HepG2 (cell line): ENCODE results near the gene HPS4. TPM values are rescaled to one million over a fixed set of nuclear protein-coding genes. Genes with fewer than 3 reads are reported as not detected.

Experiments
- ATAC-seq: fragments of 200-7000 bp; cut with Tn5 transposase; 3 replicates; pipeline ENCODE4 v1.9.1; 2020; ENCODE audit warnings: mild to moderate bottlenecking, moderate library complexity
- BruUV-seq: library from RNA; stranded (reverse); fragments of 400-500 nt; replicated peaks from 2 replicates; lab custom pipeline; 2021; lab: Mats Ljungman, UMichigan
- CTCF ChIA-PET: fragments of 300-600 bp; formaldehyde crosslinking; extraction: SDS; loops from one replicate; lab custom pipeline; 2021; ENCODE audit warnings: low total read pairs, inconsistent platforms, low intra/inter-chr PET ratio; lab: Yijun Ruan, JAX
- POLR2A ChIA-PET: fragments of 350-600 bp; sonication (Branson Sonifier 250); formaldehyde crosslinking; loops from one replicate; lab custom pipeline; 2020; ENCODE audit warnings: antibody characterized with exemption, inconsistent platforms; lab: Yijun Ruan, JAX
- DNase-seq: peaks from one replicate; pipeline ENCODE4 v3.0.0-alpha.2; 2015; ENCODE audit warnings: low spot score
- FAIRE-seq: peaks from 3 replicates; lab custom pipeline; 2011; peaks lifted over from hg19 to GRCh38; lab: Jason Lieb, UNC
- H2AFZ ChIP-seq: one replicate; pipeline ENCODE4 v1.6.1; 2011; ENCODE audit warnings: low read length, inconsistent platforms
- H3K27ac ChIP-seq: fragments of 300-600 bp; 3 replicates; pipeline ENCODE4 v1.8.0; 2011; ENCODE audit warnings: mixed run types, mild to moderate bottlenecking, mixed read lengths, low read length, inconsistent platforms; ENCODE audit not compliant: insufficient read depth; ENCODE audit errors: extremely low read length
- H3K27me3 ChIP-seq, 2 experiments: fragments of 200-600 bp in 1 of 2; 2 replicates in 1 of 2; 3 replicates in 1 of 2; pipeline versions ENCODE4 v1.6.0 to v1.8.0; 2011; ENCODE audit warnings: low read length in 2 of 2, mild to moderate bottlenecking in 2 of 2, moderate library complexity in 2 of 2, inconsistent platforms in 1 of 2; ENCODE audit not compliant: insufficient read depth in 2 of 2, control insufficient read depth in 1 of 2
- H3K36me3 ChIP-seq, 2 experiments: fragments of 200-600 bp in 1 of 2; replicated peaks in 1 of 2; 2 replicates in 1 of 2; 3 replicates in 1 of 2; pipeline versions ENCODE4 v1.5.1 to v1.8.0; 2011; ENCODE audit warnings: low read length in 2 of 2, inconsistent platforms in 1 of 2; ENCODE audit not compliant: insufficient read depth in 2 of 2, control insufficient read depth in 1 of 2
- H3K4me1 ChIP-seq: 2 replicates; pipeline ENCODE4 v1.5.1; 2012; ENCODE audit warnings: low read length, inconsistent platforms; ENCODE audit not compliant: insufficient read depth
- H3K4me2 ChIP-seq: 2 replicates; pipeline ENCODE4 v1.6.0; 2011; ENCODE audit warnings: low read depth, low read length, inconsistent platforms
- H3K4me3 ChIP-seq, 3 experiments: fragments of 200-600 bp in 1 of 3; sonication (generic), shearing (Covaris generic) in 1 of 3; replicated peaks in 1 of 3; 2 replicates each; pipeline ENCODE4 v1.5.1; 2011 to 2016; ENCODE audit warnings: low read length in 3 of 3, inconsistent platforms in 2 of 3, low read depth in 2 of 3, mild to moderate bottlenecking in 2 of 3, control low read depth in 1 of 3, mixed read lengths in 1 of 3; ENCODE audit not compliant: insufficient read depth in 1 of 3
- H3K79me2 ChIP-seq: one replicate; pipeline ENCODE4 v1.6.1; 2011; ENCODE audit warnings: low read length, inconsistent platforms; ENCODE audit not compliant: insufficient read depth
- H3K9ac ChIP-seq: 2 replicates; pipeline ENCODE4 v1.6.0; 2011; ENCODE audit warnings: mild to moderate bottlenecking, low read depth, low read length, inconsistent platforms; ENCODE audit not compliant: insufficient read depth
- H3K9me3 ChIP-seq: 2 replicates; pipeline ENCODE4 v1.5.1; 2012; ENCODE audit warnings: mild to moderate bottlenecking, low read length
- H4K20me1 ChIP-seq: 2 replicates; pipeline ENCODE4 v1.6.0; 2011; ENCODE audit warnings: inconsistent platforms, mild to moderate bottlenecking, low read length, moderate library complexity; ENCODE audit not compliant: insufficient read depth
- AHR ChIP-seq: IDR thresholded peaks from 2 replicates; pipeline ENCODE4 v1.6.1; 2018; ENCODE audit warnings: missing genetic modification reagents, missing compliant biosample characterization
- FOSL2 ChIP-seq: sonication (generic); formaldehyde crosslinking; IDR thresholded peaks from 2 replicates; pipeline ENCODE4 v1.4.0; 2020; ENCODE audit warnings: missing genetic modification reagents
- HNRNPLL ChIP-seq: fragments of 200-400 bp; formaldehyde crosslinking; IDR thresholded peaks from 2 replicates; pipeline ENCODE4 v1.6.1; 2017; ENCODE audit warnings: mild to moderate bottlenecking, low read depth, low read length; ENCODE audit not compliant: poor library complexity, severe bottlenecking
- KDM5B ChIP-seq: sonication (generic); formaldehyde crosslinking; IDR thresholded peaks from 2 replicates; pipeline ENCODE4 v1.4.0; 2020; ENCODE audit warnings: missing genetic modification reagents, mild to moderate bottlenecking, borderline replicate concordance
- MYC ChIP-seq: sonication (generic); formaldehyde crosslinking; IDR thresholded peaks from 2 replicates; pipeline ENCODE4 v1.9.0; 2021; ENCODE audit warnings: missing genetic modification reagents, borderline replicate concordance
- NFIB ChIP-seq: sonication (generic); formaldehyde crosslinking; IDR thresholded peaks from 2 replicates; pipeline ENCODE4 v1.9.0; 2021; ENCODE audit warnings: missing genetic modification reagents, mild to moderate bottlenecking, borderline replicate concordance
- PCBP1 ChIP-seq: fragments of 200-400 bp; formaldehyde crosslinking; IDR thresholded peaks from 2 replicates; pipeline ENCODE4 v1.6.1; 2017; ENCODE audit warnings: mild to moderate bottlenecking, low read depth, low read length, borderline replicate concordance
- SMAD9 ChIP-seq: sonication (generic); formaldehyde crosslinking; IDR thresholded peaks from 2 replicates; pipeline ENCODE4 v1.5.1; 2020; ENCODE audit warnings: mild to moderate bottlenecking, missing genetic modification reagents
- U2AF2 ChIP-seq: fragments of 200-400 bp; formaldehyde crosslinking; IDR thresholded peaks from 2 replicates; pipeline ENCODE4 v1.6.1; 2017; ENCODE audit warnings: low read depth, mild to moderate bottlenecking, low read length
- ZNF33A ChIP-seq: sonication (generic); formaldehyde crosslinking; IDR thresholded peaks from 2 replicates; pipeline ENCODE4 v1.5.1; 2020; ENCODE audit warnings: missing genetic modification reagents, mild to moderate bottlenecking, moderate library complexity, borderline replicate concordance
- ZNF430 ChIP-seq: sonication (generic); formaldehyde crosslinking; IDR thresholded peaks from 2 replicates; pipeline ENCODE4 v1.9.0; 2021; ENCODE audit warnings: mild to moderate bottlenecking, missing genetic modification reagents
- ZNF7 ChIP-seq: IDR thresholded peaks from 2 replicates; pipeline ENCODE4 v1.6.1; 2016; ENCODE audit warnings: missing biosample characterization, missing genetic modification reagents
- ZSCAN12 ChIP-seq: sonication (generic); formaldehyde crosslinking; IDR thresholded peaks from 2 replicates; pipeline ENCODE4 v1.9.0; 2021; ENCODE audit warnings: mild to moderate bottlenecking, missing genetic modification reagents
- WGBS: methylation state at CpG from one replicate; pipeline ENCODE4 v1.1.6; 2017; ENCODE audit warnings: low lambda C conversion rate; 5-methylcytosine and 5-hydroxymethylcytosine counted together
- in situ Hi-C: cut with HindIII; loops from 2 replicates; pipeline ENCODE4 v1.10.0; 2017; ENCODE audit warnings: low pct_unique_long_range_greater_than_20kb; ENCODE audit not compliant: extremely low pct_ligation_motif_present
- intact Hi-C: fragments of 100-400 bp; cut with micrococcal nuclease; formaldehyde crosslinking; loops from one replicate; pipeline ENCODE4 v1.10.0; 2022; ENCODE audit not compliant: unreplicated experiment
- polyA plus RNA-seq, 8 experiments: library from polyadenylated mRNA; depleted of rRNA in 3 of 8; stranded (reverse) in 7 of 8; unstranded in 1 of 8; fragments of >200 nt; fragmentation: Illumina TruSeq in 4 of 8; extraction: Trizol in 4 of 8; gene quantifications; 2 replicates each; pipeline versions ENCODE4 v1.2.1 to v1.2.3, GENCODE V29; 2011 to 2016; ENCODE audit warnings: low read depth in 4 of 8, missing spikeins in 1 of 8, mixed read lengths in 1 of 8; ENCODE audit not compliant: insufficient read depth in 1 of 8
- total RNA-seq, 5 experiments: library from RNA; depleted of rRNA; stranded (reverse); fragments of >200 nt; fragmentation: Illumina TruSeq; extraction: Trizol; gene quantifications; 2 replicates each; pipeline ENCODE4 v1.2.3, GENCODE V29; 2016; ENCODE audit warnings: low read depth in 1 of 5
- TF ChIP-seq, protein P1 (sequence below): sonication (generic); formaldehyde crosslinking; IDR thresholded peaks from 2 replicates; pipeline ENCODE4 v1.5.1; 2020; ENCODE audit warnings: mild to moderate bottlenecking, missing genetic modification reagents, borderline replicate concordance
- TF ChIP-seq, protein P2 (sequence below): sonication (generic); formaldehyde crosslinking; IDR thresholded peaks from 2 replicates; pipeline ENCODE4 v1.5.0; 2020; ENCODE audit warnings: missing genetic modification reagents
- TF ChIP-seq, protein P3 (sequence below): sonication (generic); formaldehyde crosslinking; IDR thresholded peaks from 2 replicates; pipeline ENCODE4 v1.8.0; 2022; ENCODE audit warnings: missing genetic modification reagents, low read depth, mild to moderate bottlenecking, borderline replicate concordance

Gene HPS4
- total and polyA plus RNA-seq, 2 of the 13 experiments (the other 11 are each of a cell fraction or from before 2014, with no cell fraction given): 27.4 to 34.0 TPM

DNA sequence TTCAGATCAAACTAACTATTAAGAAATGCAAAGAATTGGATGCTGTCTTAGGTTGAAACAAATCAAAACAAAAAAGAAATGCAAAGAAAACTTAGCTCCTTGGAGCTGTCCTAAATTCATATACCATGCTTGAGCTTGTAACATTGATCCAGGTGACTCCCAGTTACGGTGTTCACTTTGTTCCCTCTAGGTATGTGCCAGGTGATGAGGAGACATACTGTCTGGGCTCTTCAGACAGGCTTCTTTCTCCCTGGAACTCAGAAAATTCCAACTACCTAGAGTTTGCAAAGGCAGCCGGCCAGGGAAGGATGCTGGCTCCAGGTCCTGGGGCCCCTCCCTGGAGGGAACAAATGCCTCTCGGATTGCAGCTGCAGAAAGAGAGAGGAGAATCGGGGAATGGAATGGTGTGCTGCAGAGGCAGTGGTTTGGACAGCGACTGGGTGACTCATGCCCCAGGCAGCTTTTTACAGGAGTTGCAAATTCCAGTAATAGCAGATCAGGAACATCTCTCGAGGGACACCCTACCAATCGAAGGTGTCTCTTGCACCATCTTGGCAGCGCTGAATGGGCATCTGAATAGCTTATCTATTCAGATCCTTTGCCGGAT is 66.8 kb downstream of the HPS4 start:
- FAIRE-seq: no peak
- CTCF ChIA-PET: no interaction called here
- Histone ChIP-seq H2AFZ (no peak overlapping the region), H3K27me3 (peaks cover 2 to 31% of the 10 kb centered on the region in 2 experiments; a peak in 2 of 5 replicates)
- WGBS: 0% methylated on average over 9 of the region's 9 CpGs
- TF ChIP-seq HNRNPLL: no peak
- TF ChIP-seq, protein P1, sequence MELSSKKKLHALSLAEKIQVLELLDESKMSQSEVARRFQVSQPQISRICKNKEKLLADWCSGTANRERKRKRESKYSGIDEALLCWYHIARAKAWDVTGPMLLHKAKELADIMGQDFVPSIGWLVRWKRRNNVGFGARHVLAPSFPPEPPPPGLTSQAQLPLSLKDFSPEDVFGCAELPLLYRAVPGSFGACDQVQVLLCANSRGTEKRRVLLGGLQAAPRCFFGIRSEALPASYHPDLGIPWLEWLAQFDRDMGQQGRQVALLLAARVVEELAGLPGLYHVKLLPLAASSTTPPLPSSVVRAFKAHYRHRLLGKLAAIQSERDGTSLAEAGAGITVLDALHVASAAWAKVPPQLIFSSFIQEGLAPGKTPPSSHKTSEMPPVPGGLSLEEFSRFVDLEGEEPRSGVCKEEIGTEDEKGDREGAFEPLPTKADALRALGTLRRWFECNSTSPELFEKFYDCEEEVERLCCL (CRISPR knock-in tag): no peak
- peak; percentile 71 for TF ChIP-seq FOSL2 (CRISPR knock-in tag)
- TF ChIP-seq, protein P2, sequence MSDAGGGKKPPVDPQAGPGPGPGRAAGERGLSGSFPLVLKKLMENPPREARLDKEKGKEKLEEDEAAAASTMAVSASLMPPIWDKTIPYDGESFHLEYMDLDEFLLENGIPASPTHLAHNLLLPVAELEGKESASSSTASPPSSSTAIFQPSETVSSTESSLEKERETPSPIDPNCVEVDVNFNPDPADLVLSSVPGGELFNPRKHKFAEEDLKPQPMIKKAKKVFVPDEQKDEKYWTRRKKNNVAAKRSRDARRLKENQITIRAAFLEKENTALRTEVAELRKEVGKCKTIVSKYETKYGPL (CRISPR knock-in tag): no peak
- TF ChIP-seq, all 625 proteins: peak for 1
- no peak overlapping the region for H3K4me2 ChIP-seq
- DNase-seq: no peak
- POLR2A ChIA-PET: no interaction called here
- ATAC-seq: no peak; the same call in 2 of the 3 replicates
- H3K4me1 ChIP-seq: no peaks in the 10 kb centered on the region
- no peak overlapping the region for H3K9ac ChIP-seq
- H4K20me1 ChIP-seq: no peaks in the 10 kb centered on the region
- in situ Hi-C loops: no loop called here
- H3K9me3 ChIP-seq: no peaks in the 10 kb centered on the region
- no peak overlapping the region for H3K4me3 ChIP-seq
- no TSS peak for BruUV-seq
- intact Hi-C loops: no loop called here
- no peak overlapping the region for H3K27ac ChIP-seq
- H3K79me2 ChIP-seq: no peaks in the 10 kb centered on the region
- no peaks in the 10 kb centered on the region for H3K36me3 ChIP-seq

DNA sequence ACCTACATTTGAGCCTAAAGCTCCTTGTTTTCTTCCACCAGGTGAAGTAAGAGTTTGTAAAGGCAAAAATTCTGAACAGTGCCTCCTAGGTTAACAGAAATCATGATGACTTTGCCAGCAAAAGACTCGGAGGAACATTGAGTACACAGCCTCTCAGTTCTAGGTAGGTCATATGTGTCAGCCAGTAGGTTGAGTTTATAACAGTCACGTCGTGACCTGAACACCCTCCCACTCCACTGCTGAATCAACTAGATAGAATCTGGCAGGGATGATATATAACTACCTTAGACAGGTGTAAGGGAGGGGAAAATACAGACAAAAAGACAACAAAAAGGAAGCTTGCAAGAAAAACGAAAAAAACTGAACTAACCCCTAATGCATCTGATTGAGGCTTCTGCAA is 67.3 kb downstream of the HPS4 start:
- FAIRE-seq (no peak), ATAC-seq (no peak), DNase-seq (no peak)
- WGBS: 6% methylated on average over 4 of the region's 4 CpGs
- Histone ChIP-seq H3K4me2 (no peak overlapping the region), H3K9me3 (no peaks in the 10 kb centered on the region), H3K79me2 (no peaks in the 10 kb centered on the region), H2AFZ (no peak overlapping the region), H4K20me1 (no peaks in the 10 kb centered on the region), H3K36me3 (no peaks in the 10 kb centered on the region), H3K4me1 (no peaks in the 10 kb centered on the region), H3K27me3 (peaks cover 2 to 31% of the 10 kb centered on the region in 2 experiments; a peak in 2 of 5 replicates), H3K27ac (no peak overlapping the region), H3K4me3 (no peak overlapping the region), H3K9ac (no peak overlapping the region)
- TF ChIP-seq ZNF430 (no peak), MYC (no peak), AHR (CRISPR knock-in tag) (no peak), SMAD9 (CRISPR knock-in tag) (no peak), ZNF7 (CRISPR knock-in tag) (no peak), ZSCAN12 (no peak), NFIB (no peak), KDM5B (CRISPR knock-in tag) (no peak), PCBP1 (no peak), U2AF2 (no peak), ZNF33A (no peak)
- TF ChIP-seq, protein P3, sequence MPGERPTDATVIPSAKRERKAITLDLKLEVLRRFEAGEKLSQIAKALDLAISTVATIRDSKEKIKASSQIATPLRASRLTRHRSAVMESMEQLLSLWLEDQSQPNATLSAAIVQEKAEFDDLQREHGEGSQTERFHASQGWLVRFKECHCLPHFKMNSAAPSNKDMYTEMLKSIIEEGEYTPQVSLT (CRISPR knock-in tag): no peak
- intact Hi-C loops: no loop called here
- in situ Hi-C loops: no loop called here
- no TSS peak for BruUV-seq
- POLR2A ChIA-PET: no interaction called here
- CTCF ChIA-PET: no interaction called here
